GM10847 (cell line): Measurements from ENCODE around the gene COL6A5.

Source experiments
- POLR2A ChIP-seq: IDR thresholded peaks from 2 replicates; pipeline ENCODE4 v1.6.1; 2011; ENCODE audit not compliant: insufficient read length; ENCODE audit errors: extremely low read depth

COL6A5 gene

GRCh38 chr3:130517602-130518001, 172.1 kb downstream of the COL6A5 start:
- TF ChIP-seq POLR2A = no peak

DNA sequence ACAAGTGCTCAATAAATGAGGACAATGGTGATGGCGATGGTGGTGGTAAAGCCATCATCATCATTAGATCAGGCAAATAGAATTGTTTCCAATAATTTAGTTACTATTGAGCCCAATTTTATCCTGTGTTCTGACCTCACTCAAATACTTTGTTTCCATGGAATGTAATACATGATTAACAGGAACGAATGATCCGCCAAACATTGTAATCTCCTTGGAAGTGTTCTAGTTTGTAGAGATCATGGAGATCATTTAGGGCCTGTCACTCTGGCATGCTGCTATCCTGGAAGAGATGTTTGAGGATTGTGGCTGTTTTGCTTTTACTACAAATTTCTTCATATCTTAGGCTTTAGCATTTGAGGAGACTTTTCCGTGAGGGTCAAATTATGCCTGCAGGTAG, 174.3 kb downstream of the COL6A5 start:
- no peak for TF ChIP-seq POLR2A

DNA sequence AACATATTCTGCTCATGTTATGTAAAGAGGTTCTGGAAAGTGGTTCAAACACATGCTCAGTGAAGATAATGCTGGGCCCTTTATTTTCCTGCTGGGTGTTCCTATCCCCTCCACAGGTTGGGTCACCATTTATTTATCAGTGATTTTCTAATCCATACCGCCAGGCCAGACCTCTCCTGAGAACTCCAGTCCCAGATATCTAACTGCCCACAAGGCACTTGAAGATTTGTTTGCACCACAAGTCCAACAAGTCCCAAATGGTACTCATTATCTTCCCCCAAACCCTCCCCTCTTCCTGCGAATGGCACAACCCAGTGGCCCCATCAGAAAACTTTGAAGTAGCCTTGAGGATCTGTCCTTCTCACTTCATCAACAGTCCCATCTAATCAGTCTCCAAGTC, 176.9 kb downstream of the COL6A5 start:
- no peak for TF ChIP-seq POLR2A

DNA sequence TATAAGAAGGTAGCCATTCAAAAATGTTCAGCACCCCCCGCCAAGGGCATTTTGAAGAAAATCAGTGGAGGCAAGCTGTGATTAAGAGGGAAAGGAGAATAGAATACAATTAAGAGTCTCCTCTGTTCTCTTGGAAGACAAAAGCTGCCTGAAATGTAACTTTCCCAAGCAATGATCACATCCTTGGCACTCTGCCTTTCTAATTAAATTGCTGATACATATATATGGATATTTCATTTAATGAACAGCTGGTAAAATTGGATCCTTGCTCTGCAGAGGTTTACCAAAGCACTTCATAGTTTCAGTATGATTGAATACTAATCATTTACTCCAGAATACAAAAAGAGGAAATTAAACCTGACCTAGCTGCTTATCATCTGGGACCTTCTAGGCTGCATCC, 182.0 kb downstream of the COL6A5 start:
- TF ChIP-seq POLR2A = no peak

GRCh38 chr3:130528120-130528519, 182.6 kb downstream of the COL6A5 start:
- no peak for TF ChIP-seq POLR2A

- no peak for TF ChIP-seq POLR2A
These were observed 184.2 kb downstream of the COL6A5 start for GRCh38 chr3:130529486-130530215.

- TF ChIP-seq POLR2A = no peak
These were observed 187.8 kb downstream of the COL6A5 start for GRCh38 chr3:130533247-130533646.
